H1 (cell line): Measurements from ENCODE around the gene CDC42EP4. TPM values are rescaled to one million over a fixed set of nuclear protein-coding genes. Genes with fewer than 3 reads are reported as not detected.
A peak's percentile ranks its signal among the peaks of the same experiment; 100 is the strongest.

Experiments
- CTCF ChIA-PET: fragments of 300-600 bp; sonication (Branson Sonifier 250); formaldehyde crosslinking; loops from one replicate; lab custom pipeline; 2021; ENCODE audit not compliant: partially characterized antibody; lab: Charles Lee
- POLR2A ChIA-PET: fragments of 300-600 bp; sonication (Branson Sonifier 250); formaldehyde crosslinking; loops from one replicate; lab custom pipeline; 2021; ENCODE audit warnings: inconsistent platforms; ENCODE audit not compliant: partially characterized antibody; lab: Charles Lee
- DNase-seq, 2 experiments: peaks; one replicate each; pipeline versions ENCODE4 v3.0.0 to v3.0.0-alpha.2; 2010 to 2022; ENCODE audit warnings: low spot score in 2 of 2, low read depth in 1 of 2, mixed read lengths in 1 of 2
- FAIRE-seq: peaks from 2 replicates; lab custom pipeline; 2011; peaks lifted over from hg19 to GRCh38; lab: Jason Lieb, UNC
- H2AFZ ChIP-seq: 2 replicates; pipeline ENCODE4 v1.8.1; 2012; ENCODE audit warnings: low read length, inconsistent platforms
- H2AK5ac ChIP-seq: 2 replicates; pipeline ENCODE4 v1.6.1; 2013; ENCODE audit warnings: low read depth, low read length
- H2BK120ac ChIP-seq: replicated peaks from 2 replicates; pipeline ENCODE3; 2013; ENCODE audit warnings: low read depth, low read length, inconsistent platforms
- H2BK12ac ChIP-seq: 2 replicates; pipeline ENCODE4 v1.6.1; 2013; ENCODE audit warnings: low read depth, low read length
- H2BK15ac ChIP-seq: 2 replicates; pipeline ENCODE4 v1.6.1; 2013; ENCODE audit warnings: low read length
- H2BK20ac ChIP-seq: 2 replicates; pipeline ENCODE4 v1.6.1; 2013; ENCODE audit warnings: low read length
- H2BK5ac ChIP-seq: 2 replicates; pipeline ENCODE4 v1.6.1; 2013; ENCODE audit warnings: low read depth, low read length
- H3K14ac ChIP-seq: 2 replicates; pipeline ENCODE4 v1.6.1; 2013; ENCODE audit warnings: inconsistent platforms; ENCODE audit not compliant: insufficient read length
- H3K18ac ChIP-seq: 2 replicates; pipeline ENCODE4 v1.6.1; 2013; ENCODE audit warnings: low read length; ENCODE audit errors: extremely low read depth
- H3K23ac ChIP-seq: 2 replicates; pipeline ENCODE4 v1.6.1; 2013; ENCODE audit warnings: inconsistent platforms; ENCODE audit not compliant: insufficient read length
- H3K23me2 ChIP-seq: 2 replicates; pipeline ENCODE4 v1.6.1; 2013; ENCODE audit warnings: low read depth, low read length
- H3K27ac ChIP-seq: 2 replicates; pipeline ENCODE4 v1.6.1; 2011; ENCODE audit warnings: low read depth, low read length, inconsistent platforms
- H3K27me3 ChIP-seq, 4 experiments: replicated peaks in 1 of 4; 1 replicate in 1 of 4; 2 replicates in 3 of 4; pipeline versions ENCODE4 v1.6.1 to v1.8.1; 2011 to 2013; ENCODE audit warnings: low read length in 3 of 4, mild to moderate bottlenecking in 3 of 4, inconsistent platforms in 2 of 4, mixed read lengths in 2 of 4, moderate library complexity in 1 of 4; ENCODE audit not compliant: control insufficient read depth in 3 of 4, insufficient read depth in 3 of 4; ENCODE audit errors: extremely low read depth in 1 of 4
- H3K36me3 ChIP-seq, 4 experiments: 2 replicates each; pipeline versions ENCODE4 v1.6.1 to v1.8.1; 2011 to 2013; ENCODE audit warnings: mild to moderate bottlenecking in 4 of 4, low read length in 3 of 4, moderate library complexity in 2 of 4, control low read depth in 1 of 4, inconsistent platforms in 1 of 4; ENCODE audit not compliant: insufficient read depth in 4 of 4, control insufficient read depth in 2 of 4
- H3K4ac ChIP-seq: replicated peaks from 2 replicates; pipeline ENCODE3; 2013; ENCODE audit warnings: low read length, low read depth, mixed read lengths, inconsistent platforms; ENCODE audit not compliant: insufficient read length
- H3K4me1 ChIP-seq, 4 experiments: replicated peaks in 1 of 4; 1 replicate in 1 of 4; 2 replicates in 3 of 4; pipeline versions ENCODE4 v1.6.1 to v1.8.1; 2011 to 2013; ENCODE audit warnings: low read length in 3 of 4, inconsistent platforms in 2 of 4, mixed read lengths in 1 of 4; ENCODE audit not compliant: insufficient read depth in 4 of 4, control insufficient read depth in 3 of 4
- H3K4me2 ChIP-seq, 2 experiments: 2 replicates each; pipeline versions ENCODE4 v1.6.1 to v1.8.1; 2011 to 2013; ENCODE audit warnings: low read depth in 2 of 2, low read length in 2 of 2, control low read depth in 1 of 2, inconsistent platforms in 1 of 2, mild to moderate bottlenecking in 1 of 2; ENCODE audit not compliant: insufficient read depth in 1 of 2
- H3K4me3 ChIP-seq, 4 experiments: fragments of 200-600, 300-600 bp in 1 of 4; sonication (generic), shearing (Covaris generic), sonication (Bioruptor Twin) in 1 of 4; 2 replicates each; pipeline versions ENCODE4 v1.5.1 to v1.8.1; 2011 to 2016; ENCODE audit warnings: low read length in 4 of 4, low read depth in 3 of 4, control low read depth in 2 of 4, inconsistent platforms in 2 of 4, mild to moderate bottlenecking in 2 of 4, mixed read lengths in 1 of 4, moderate library complexity in 1 of 4; ENCODE audit not compliant: insufficient read depth in 2 of 4; ENCODE audit errors: extremely low read depth in 1 of 4
- H3K56ac ChIP-seq: replicated peaks from 2 replicates; pipeline ENCODE3; 2013; ENCODE audit warnings: low read depth, mild to moderate bottlenecking, mixed read lengths, low read length, inconsistent platforms; ENCODE audit not compliant: insufficient read length
- H3K79me1 ChIP-seq: 2 replicates; pipeline ENCODE4 v1.6.1; 2013; ENCODE audit warnings: low read depth, low read length, control low read depth
- H3K79me2 ChIP-seq, 2 experiments: 2 replicates each; pipeline versions ENCODE4 v1.6.1 to v1.8.1; 2012 to 2013; ENCODE audit warnings: low read length in 2 of 2, mild to moderate bottlenecking in 2 of 2, inconsistent platforms in 1 of 2; ENCODE audit not compliant: insufficient read depth in 2 of 2, control insufficient read depth in 1 of 2
- H3K9ac ChIP-seq, 4 experiments: replicated peaks in 1 of 4; 1 replicate in 1 of 4; 2 replicates in 3 of 4; pipeline versions ENCODE4 v1.6.1 to v1.8.1; 2011 to 2013; ENCODE audit warnings: low read depth in 3 of 4, low read length in 3 of 4, control low read depth in 2 of 4, mild to moderate bottlenecking in 2 of 4, moderate library complexity in 2 of 4, inconsistent platforms in 1 of 4; ENCODE audit errors: extremely low read depth in 1 of 4
- H3K9me3 ChIP-seq, 2 experiments: 2 replicates each; pipeline versions ENCODE4 v1.6.1 to v1.8.1; 2012 to 2013; ENCODE audit warnings: mild to moderate bottlenecking in 2 of 2, moderate library complexity in 2 of 2, control low read depth in 1 of 2, inconsistent platforms in 1 of 2, low read depth in 1 of 2, low read length in 1 of 2, mixed read lengths in 1 of 2; ENCODE audit not compliant: insufficient read depth in 2 of 2
- H4K20me1 ChIP-seq, 2 experiments: replicated peaks in 1 of 2; 2 replicates each; pipeline versions ENCODE3 to v1.8.1; 2011 to 2013; ENCODE audit warnings: inconsistent platforms in 2 of 2, low read length in 2 of 2, mild to moderate bottlenecking in 1 of 2; ENCODE audit not compliant: insufficient read depth in 2 of 2, control insufficient read depth in 1 of 2
- H4K5ac ChIP-seq: 2 replicates; pipeline ENCODE4 v1.6.1; 2013; ENCODE audit warnings: low read length, low read depth, mixed read lengths, inconsistent platforms; ENCODE audit not compliant: insufficient read length
- H4K8ac ChIP-seq: 2 replicates; pipeline ENCODE4 v1.8.0; 2013; ENCODE audit warnings: mild to moderate bottlenecking, moderate library complexity, low read length, inconsistent platforms; ENCODE audit not compliant: insufficient read depth; ENCODE audit errors: extremely low read depth
- H4K91ac ChIP-seq: replicated peaks from 2 replicates; pipeline ENCODE3; 2013; ENCODE audit warnings: low read length, mixed read lengths, inconsistent platforms; ENCODE audit not compliant: insufficient read length
- EGR1 ChIP-seq: IDR thresholded peaks from 2 replicates; pipeline ENCODE4 v1.6.1; 2011; ENCODE audit warnings: low read depth, low read length, borderline replicate concordance
- EZH2 ChIP-seq: fragments of 200-600 bp; sonication (generic); IDR thresholded peaks from 2 replicates; pipeline ENCODE4 v1.7.1; 2012; ENCODE audit warnings: low read depth, mild to moderate bottlenecking, moderate library complexity, low read length, inconsistent platforms; ENCODE audit not compliant: severe bottlenecking
- MAFK ChIP-seq: IDR thresholded peaks from 2 replicates; pipeline ENCODE4 v1.6.1; 2012; ENCODE audit warnings: low read depth, mild to moderate bottlenecking, improper control_type of control experiment, low read length
- POU5F1 ChIP-seq: IDR thresholded peaks from 2 replicates; pipeline ENCODE4 v1.6.1; 2011; ENCODE audit warnings: low read depth, mild to moderate bottlenecking, low read length, moderate library complexity
- RFX5 ChIP-seq: IDR thresholded peaks from 2 replicates; pipeline ENCODE4 v1.6.1; 2011; ENCODE audit warnings: low read depth, low read length, improper control_type of control experiment, borderline replicate concordance
- RNF2 ChIP-seq: fragments of 200-900, 300-1000 bp; sonication (generic); IDR thresholded peaks from 2 replicates; pipeline ENCODE4 v1.7.1; 2016; ENCODE audit warnings: borderline replicate concordance, low read depth, mild to moderate bottlenecking, antibody characterized with exemption, low read length; ENCODE audit not compliant: poor library complexity, severe bottlenecking; ENCODE audit errors: missing control alignments
- RXRA ChIP-seq: IDR thresholded peaks from 2 replicates; pipeline ENCODE4 v1.6.1; 2011; ENCODE audit warnings: low read depth, mild to moderate bottlenecking, low read length, moderate library complexity; ENCODE audit not compliant: insufficient read depth
- SRF ChIP-seq: IDR thresholded peaks from 2 replicates; pipeline ENCODE4 v1.6.1; 2011; ENCODE audit warnings: mild to moderate bottlenecking, low read depth, low read length, moderate library complexity
- WGBS, 2 experiments: shearing (Covaris generic) in 1 of 2; methylation state at CpG; one replicate each; pipeline versions ENCODE4 v1.1.6 to v1.1.7; 2013 to 2015; ENCODE audit warnings: low lambda C conversion rate in 2 of 2, mixed read lengths in 2 of 2, inconsistent platforms in 1 of 2, low coverage in 1 of 2, missing lambda C conversion rate in 1 of 2; ENCODE audit not compliant: insufficient replicate concordance in 2 of 2, insufficient coverage in 1 of 2, insufficient read length in 1 of 2; ENCODE audit errors: extremely low coverage in 1 of 2, missing lambda C conversion rate in 1 of 2; 5-methylcytosine and 5-hydroxymethylcytosine counted together
- polyA plus RNA-seq, 7 experiments: library from polyadenylated mRNA; depleted of rRNA in 3 of 7; stranded (reverse) in 5 of 7; unstranded in 2 of 7; fragments of >200 nt in 5 of 7; fragments of 200-250 nt in 2 of 7; gene quantifications; 1 replicate in 5 of 7; 2 replicates in 1 of 7; 4 replicates in 1 of 7; pipeline versions ENCODE4 v1.2.1 to v1.2.3, GENCODE V29; 2011 to 2013; ENCODE audit warnings: missing spikeins in 2 of 7, mixed read lengths in 2 of 7
- total RNA-seq: library from RNA; stranded (reverse); fragmentation: NEBNext Ultra II Directional; extraction: Animal tissue kit (Norgen Biotek cat#: 25700); gene quantifications from 2 replicates; pipeline ENCODE4 v1.2.1, GENCODE V29; 2021
- TF ChIP-seq, protein P1 (sequence below): IDR thresholded peaks from 2 replicates; pipeline ENCODE4 v1.6.1; 2012; ENCODE audit warnings: inconsistent platforms

CDC42EP4 gene
- total and polyA plus RNA-seq, 2 of the 8 experiments (the other 6 are each of a cell fraction or from before 2014, with no cell fraction given) = 8.8 to 12.6 TPM

DNA sequence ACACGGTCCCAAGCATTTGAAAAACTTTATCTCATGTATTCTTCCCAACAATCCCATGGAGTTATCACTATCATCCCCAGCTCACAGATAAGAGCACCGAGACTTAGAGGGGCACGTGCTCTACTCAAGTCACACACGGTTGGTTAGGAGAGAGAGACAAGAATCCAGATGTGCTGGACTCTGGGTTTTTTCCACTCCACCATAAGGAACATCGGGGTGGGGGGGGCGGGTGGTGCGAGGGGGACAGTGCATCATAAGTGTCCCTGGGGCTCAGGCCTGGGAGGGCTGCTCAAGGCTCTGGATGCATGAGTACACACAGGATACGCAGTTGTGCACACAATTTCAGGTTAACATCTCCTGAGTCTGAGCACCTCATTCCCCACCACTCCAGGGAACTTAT is 7.4 kb downstream of the CDC42EP4 start:
- Histone ChIP-seq H4K91ac (no peak overlapping the region), H3K4ac (no peak overlapping the region), H3K4me3 (no peak overlapping the region), H3K14ac (no peak overlapping the region), H2AK5ac (peak overlapping the region; percentile 1; the same call in 1 of the 2 replicates), H3K56ac (no peak overlapping the region), H3K9me3 (no peaks in the 10 kb centered on the region), H3K4me1 (peaks cover 10 to 23% (median 17%) of the 10 kb centered on the region in 4 experiments), H3K36me3 (no peaks in the 10 kb centered on the region), H3K4me2 (peak overlapping the region in 1 of 2 experiments; percentile 12; a peak in 1 of 4 replicates), H3K23me2 (0 out of 2 replicates have a peak, but pooled peaks cover 1% of the 10 kb centered on the region), H3K18ac (peak overlapping the region; percentile 76; the same call in 1 of the 2 replicates), H3K9ac (no peak overlapping the region), H3K23ac (no peak overlapping the region), H2BK5ac (0 out of 2 replicates have a peak overlapping the region, but pooled peaks have one; percentile 20), H2BK20ac (no peak overlapping the region), H2BK120ac (no peak overlapping the region), H3K79me1 (no peaks in the 10 kb centered on the region; the same call in none of the 2 replicates), H4K5ac (no peak overlapping the region), H2AFZ (no peak overlapping the region), H2BK12ac (0 out of 2 replicates have a peak overlapping the region, but pooled peaks have one; percentile 10), H2BK15ac (no peak overlapping the region), H3K79me2 (peaks cover 0 to 34% of the 10 kb centered on the region in 2 experiments; a peak in 1 of 4 replicates), H4K20me1 (peaks cover 0 to 2% of the 10 kb centered on the region in 2 experiments), H4K8ac (no peak overlapping the region), H3K27me3 (no peaks in the 10 kb centered on the region), H3K27ac (no peak overlapping the region)
- FAIRE-seq (no peak), DNase-seq (no peak)
- ChIA-PET POLR2A (no interaction called here), CTCF (interaction anchor here (0.6 to 2.4 kb wide), 3 partner anchors 14 to 65 kb away, joined by 3 to 8 read pairs (median 3); no protein-coding TSS in a partner anchor)
- TF ChIP-seq POU5F1 (no peak), RFX5 (no peak), EGR1 (no peak), EZH2 (no peak), MAFK (no peak), RXRA (no peak), RNF2 (no peak), SRF (no peak)
- TF ChIP-seq, protein P1, sequence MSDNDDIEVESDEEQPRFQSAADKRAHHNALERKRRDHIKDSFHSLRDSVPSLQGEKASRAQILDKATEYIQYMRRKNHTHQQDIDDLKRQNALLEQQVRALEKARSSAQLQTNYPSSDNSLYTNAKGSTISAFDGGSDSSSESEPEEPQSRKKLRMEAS = no peak
- 83% methylated on average over 4 of the region's 8 CpGs; no CpG with 5 or more reads in 1 of the 2 experiments for WGBS, 2 experiments
